ENCODE data around the gene CCDC30.

DNA sequence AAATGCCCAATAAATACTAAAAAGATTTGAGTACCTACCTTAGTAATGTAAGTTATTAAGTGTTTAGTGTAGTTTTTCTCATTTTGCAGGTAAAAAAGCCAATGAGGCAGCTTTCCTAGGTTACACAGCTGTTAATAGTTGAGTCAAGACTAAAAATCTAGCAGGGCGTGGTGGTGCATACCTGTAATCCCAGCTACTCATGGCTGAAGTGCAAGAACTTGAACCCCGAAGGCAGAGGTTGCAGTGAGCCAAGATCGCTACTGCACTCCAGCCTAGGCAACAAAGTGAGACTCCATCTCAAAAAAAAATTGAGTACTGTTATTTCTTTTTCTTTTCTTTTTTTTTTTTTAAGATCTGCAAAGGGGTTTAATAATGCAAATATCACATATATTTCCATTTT is 226.8 kb downstream of the CCDC30 start:
- TF ChIP-seq POLR2B (IDR thresholded peaks at IDR 0.05; ENCODE audit: low read depth, partially characterized antibody): no peak
- no peak for TF ChIP-seq XRCC5 (IDR thresholded peaks at IDR 0.05; ENCODE audit: low read depth, low read length)
- TF ChIP-seq, protein P1, sequence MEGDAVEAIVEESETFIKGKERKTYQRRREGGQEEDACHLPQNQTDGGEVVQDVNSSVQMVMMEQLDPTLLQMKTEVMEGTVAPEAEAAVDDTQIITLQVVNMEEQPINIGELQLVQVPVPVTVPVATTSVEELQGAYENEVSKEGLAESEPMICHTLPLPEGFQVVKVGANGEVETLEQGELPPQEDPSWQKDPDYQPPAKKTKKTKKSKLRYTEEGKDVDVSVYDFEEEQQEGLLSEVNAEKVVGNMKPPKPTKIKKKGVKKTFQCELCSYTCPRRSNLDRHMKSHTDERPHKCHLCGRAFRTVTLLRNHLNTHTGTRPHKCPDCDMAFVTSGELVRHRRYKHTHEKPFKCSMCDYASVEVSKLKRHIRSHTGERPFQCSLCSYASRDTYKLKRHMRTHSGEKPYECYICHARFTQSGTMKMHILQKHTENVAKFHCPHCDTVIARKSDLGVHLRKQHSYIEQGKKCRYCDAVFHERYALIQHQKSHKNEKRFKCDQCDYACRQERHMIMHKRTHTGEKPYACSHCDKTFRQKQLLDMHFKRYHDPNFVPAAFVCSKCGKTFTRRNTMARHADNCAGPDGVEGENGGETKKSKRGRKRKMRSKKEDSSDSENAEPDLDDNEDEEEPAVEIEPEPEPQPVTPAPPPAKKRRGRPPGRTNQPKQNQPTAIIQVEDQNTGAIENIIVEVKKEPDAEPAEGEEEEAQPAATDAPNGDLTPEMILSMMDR (IDR thresholded peaks at IDR 0.05 in 2 of 3, conservative IDR thresholded peaks at IDR 0.05 in 1 of 3; ENCODE audit: insufficient read depth in 2 of 3, low read depth in 1 of 3, low read length in 3 of 3): no peak
- no peak for TF ChIP-seq MAFK (IDR thresholded peaks at IDR 0.05; ENCODE audit: low read length)
- TF ChIP-seq, protein P2, sequence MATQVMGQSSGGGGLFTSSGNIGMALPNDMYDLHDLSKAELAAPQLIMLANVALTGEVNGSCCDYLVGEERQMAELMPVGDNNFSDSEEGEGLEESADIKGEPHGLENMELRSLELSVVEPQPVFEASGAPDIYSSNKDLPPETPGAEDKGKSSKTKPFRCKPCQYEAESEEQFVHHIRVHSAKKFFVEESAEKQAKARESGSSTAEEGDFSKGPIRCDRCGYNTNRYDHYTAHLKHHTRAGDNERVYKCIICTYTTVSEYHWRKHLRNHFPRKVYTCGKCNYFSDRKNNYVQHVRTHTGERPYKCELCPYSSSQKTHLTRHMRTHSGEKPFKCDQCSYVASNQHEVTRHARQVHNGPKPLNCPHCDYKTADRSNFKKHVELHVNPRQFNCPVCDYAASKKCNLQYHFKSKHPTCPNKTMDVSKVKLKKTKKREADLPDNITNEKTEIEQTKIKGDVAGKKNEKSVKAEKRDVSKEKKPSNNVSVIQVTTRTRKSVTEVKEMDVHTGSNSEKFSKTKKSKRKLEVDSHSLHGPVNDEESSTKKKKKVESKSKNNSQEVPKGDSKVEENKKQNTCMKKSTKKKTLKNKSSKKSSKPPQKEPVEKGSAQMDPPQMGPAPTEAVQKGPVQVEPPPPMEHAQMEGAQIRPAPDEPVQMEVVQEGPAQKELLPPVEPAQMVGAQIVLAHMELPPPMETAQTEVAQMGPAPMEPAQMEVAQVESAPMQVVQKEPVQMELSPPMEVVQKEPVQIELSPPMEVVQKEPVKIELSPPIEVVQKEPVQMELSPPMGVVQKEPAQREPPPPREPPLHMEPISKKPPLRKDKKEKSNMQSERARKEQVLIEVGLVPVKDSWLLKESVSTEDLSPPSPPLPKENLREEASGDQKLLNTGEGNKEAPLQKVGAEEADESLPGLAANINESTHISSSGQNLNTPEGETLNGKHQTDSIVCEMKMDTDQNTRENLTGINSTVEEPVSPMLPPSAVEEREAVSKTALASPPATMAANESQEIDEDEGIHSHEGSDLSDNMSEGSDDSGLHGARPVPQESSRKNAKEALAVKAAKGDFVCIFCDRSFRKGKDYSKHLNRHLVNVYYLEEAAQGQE (IDR thresholded peaks at IDR 0.05; ENCODE audit: borderline replicate concordance): no peak
- TF ChIP-seq, protein P2 (CRISPR knock-in tag; IDR thresholded peaks at IDR 0.05; ENCODE audit: low read depth): no peak
- no peak for TF ChIP-seq SIN3A (IDR thresholded peaks at IDR 0.05; ENCODE audit: borderline replicate concordance in 2 of 2, control insufficient read depth in 1 of 2, low read depth in 2 of 2, low read length in 2 of 2)
- TF ChIP-seq ZFX (CRISPR knock-in tag; IDR thresholded peaks at IDR 0.05): no peak
- no peak for TF ChIP-seq TCF7 (IDR thresholded peaks at IDR 0.05; ENCODE audit: borderline replicate concordance)
- TF ChIP-seq ZNF324 (CRISPR knock-in tag; IDR thresholded peaks at IDR 0.05): no peak
